ENCODE data around the gene BCO1. TPM values are rescaled to one million over a fixed set of nuclear protein-coding genes. Genes with fewer than 3 reads are reported as not detected.

BCO1 gene
- total RNA-seq, 2 experiments from 2014 or later: not detected

GRCh38 chr16:81263470-81264220 lies 25.2 kb downstream of the BCO1 start:
- DNase-seq (no peak), ATAC-seq (no peak)
- Mint-ChIP-seq H3K36me3 (ENCODE audit: low read depth) (no peaks in the 10 kb centered on the region), H3K27me3 (peaks cover 2% of the 10 kb centered on the region), H3K9me3 (no peaks in the 10 kb centered on the region), H3K4me1 (ENCODE audit: low read depth) (peaks cover 4% of the 10 kb centered on the region), H3K4me3 (no peak overlapping the region), H3K27ac (no peak overlapping the region)
- POLR2A ChIA-PET: no interaction called here
- TF ChIP-seq, protein P1, sequence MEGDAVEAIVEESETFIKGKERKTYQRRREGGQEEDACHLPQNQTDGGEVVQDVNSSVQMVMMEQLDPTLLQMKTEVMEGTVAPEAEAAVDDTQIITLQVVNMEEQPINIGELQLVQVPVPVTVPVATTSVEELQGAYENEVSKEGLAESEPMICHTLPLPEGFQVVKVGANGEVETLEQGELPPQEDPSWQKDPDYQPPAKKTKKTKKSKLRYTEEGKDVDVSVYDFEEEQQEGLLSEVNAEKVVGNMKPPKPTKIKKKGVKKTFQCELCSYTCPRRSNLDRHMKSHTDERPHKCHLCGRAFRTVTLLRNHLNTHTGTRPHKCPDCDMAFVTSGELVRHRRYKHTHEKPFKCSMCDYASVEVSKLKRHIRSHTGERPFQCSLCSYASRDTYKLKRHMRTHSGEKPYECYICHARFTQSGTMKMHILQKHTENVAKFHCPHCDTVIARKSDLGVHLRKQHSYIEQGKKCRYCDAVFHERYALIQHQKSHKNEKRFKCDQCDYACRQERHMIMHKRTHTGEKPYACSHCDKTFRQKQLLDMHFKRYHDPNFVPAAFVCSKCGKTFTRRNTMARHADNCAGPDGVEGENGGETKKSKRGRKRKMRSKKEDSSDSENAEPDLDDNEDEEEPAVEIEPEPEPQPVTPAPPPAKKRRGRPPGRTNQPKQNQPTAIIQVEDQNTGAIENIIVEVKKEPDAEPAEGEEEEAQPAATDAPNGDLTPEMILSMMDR (IDR thresholded peaks at IDR 0.05): no peak
- CTCF ChIA-PET: interaction anchor here (0.7 to 1.1 kb wide), 2 partner anchors 14 to 47 kb away, joined by 3 read pairs; no protein-coding TSS in a partner anchor
- intact Hi-C loops (cut with micrococcal nuclease): no loop called here

- Mint-ChIP-seq H3K9me3 (no peaks in the 10 kb centered on the region), H3K4me3 (no peak overlapping the region), H3K4me1 (ENCODE audit: low read depth) (peaks cover 4% of the 10 kb centered on the region), H3K36me3 (ENCODE audit: low read depth) (no peaks in the 10 kb centered on the region), H3K27ac (no peak overlapping the region), H3K27me3 (no peaks in the 10 kb centered on the region)
- TF ChIP-seq, protein P1 (IDR thresholded peaks at IDR 0.05): no peak
- POLR2A ChIA-PET: no interaction called here
- CTCF ChIA-PET: interaction anchor here (0.7 to 1.1 kb wide), 2 partner anchors 13 to 46 kb away, joined by 3 read pairs; no protein-coding TSS in a partner anchor
- intact Hi-C loops (cut with micrococcal nuclease): no loop called here
- ATAC-seq (no peak), DNase-seq (no peak)
Measured at GRCh38 chr16:81264386-81264785, 25.9 kb downstream of the BCO1 start.

GRCh38 chr16:81265052-81265451 lies 26.6 kb downstream of the BCO1 start:
- Mint-ChIP-seq H3K4me3 (no peak overlapping the region), H3K36me3 (ENCODE audit: low read depth) (no peaks in the 10 kb centered on the region), H3K27ac (no peak overlapping the region), H3K27me3 (no peaks in the 10 kb centered on the region), H3K9me3 (no peaks in the 10 kb centered on the region), H3K4me1 (ENCODE audit: low read depth) (peaks cover 4% of the 10 kb centered on the region)
- ATAC-seq: no peak
- ChIA-PET POLR2A (no interaction called here), CTCF (no interaction called here)
- no peak for DNase-seq
- intact Hi-C loops (cut with micrococcal nuclease): no loop called here
- TF ChIP-seq, protein P1 (IDR thresholded peaks at IDR 0.05): no peak

DNA sequence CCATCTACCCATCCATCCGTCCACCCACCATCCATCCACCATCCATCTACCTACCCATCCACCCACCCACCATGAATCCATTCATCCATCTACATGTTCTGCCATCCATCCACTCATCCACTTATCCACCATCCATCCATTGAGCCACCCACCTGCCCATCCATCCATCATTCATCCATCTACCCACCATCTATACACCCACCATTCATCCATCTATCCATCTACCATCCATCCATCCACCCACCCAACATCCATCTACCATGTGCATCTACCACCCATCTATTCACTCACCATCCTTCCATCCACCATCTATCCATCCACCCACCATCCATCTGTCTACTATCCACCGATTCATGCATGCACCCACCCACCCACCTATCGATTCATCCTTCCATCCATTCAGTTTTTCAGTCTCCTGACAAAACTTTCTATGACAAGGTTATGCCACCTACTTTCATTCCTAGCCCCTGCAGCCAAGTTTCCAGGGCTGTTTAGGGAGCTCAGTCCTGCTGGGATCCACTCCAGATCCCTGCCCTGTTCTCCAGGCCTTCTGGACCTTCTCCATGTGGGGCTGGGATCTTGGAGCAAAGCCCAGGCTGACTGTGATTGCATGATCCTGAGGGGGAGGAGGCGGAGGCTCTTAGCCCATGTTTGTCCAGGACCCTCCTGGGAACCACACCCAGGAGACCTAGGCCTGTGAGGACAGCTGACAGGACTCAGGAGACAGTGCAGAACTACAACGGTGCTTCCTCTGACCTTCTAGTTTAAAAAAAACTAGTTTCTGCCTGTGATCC lies 27.4 kb downstream of the BCO1 start:
- intact Hi-C loops (cut with micrococcal nuclease): no loop called here
- ChIA-PET CTCF (interaction anchor here (0.8 kb wide), 1 partner anchor 100 kb away, joined by 3 read pairs; no protein-coding TSS in a partner anchor), POLR2A (no interaction called here)
- no peaks in the 10 kb centered on the region for H3K9me3 Mint-ChIP-seq
- H3K36me3 Mint-ChIP-seq (ENCODE audit: low read depth): no peaks in the 10 kb centered on the region
- ATAC-seq (no peak), DNase-seq (no peak)
- H3K27ac Mint-ChIP-seq: no peak overlapping the region
- H3K4me3 Mint-ChIP-seq: no peak overlapping the region
- H3K27me3 Mint-ChIP-seq: no peaks in the 10 kb centered on the region
- TF ChIP-seq, protein P1 (IDR thresholded peaks at IDR 0.05): no peak
- peaks cover 4% of the 10 kb centered on the region for H3K4me1 Mint-ChIP-seq (ENCODE audit: low read depth)

DNA sequence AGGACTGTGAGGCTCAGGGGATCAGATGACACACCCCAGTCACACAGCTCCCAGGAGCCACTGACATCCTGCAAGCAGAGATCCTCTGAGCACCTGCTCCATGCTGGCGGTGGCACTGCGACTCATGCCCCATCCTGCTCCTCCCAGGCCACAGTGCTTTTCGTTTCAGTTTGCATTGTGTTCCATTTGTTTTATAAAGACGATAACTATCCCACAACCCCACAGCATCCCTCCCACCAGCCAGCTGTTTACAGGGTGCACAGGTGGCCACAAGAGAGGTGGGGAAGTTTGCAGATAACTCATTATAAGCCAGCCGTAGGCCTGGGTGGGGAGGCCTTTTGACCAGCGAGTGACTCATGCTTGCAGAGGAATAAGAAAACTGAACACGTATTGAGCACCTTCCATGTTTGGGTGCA lies 28.2 kb downstream of the BCO1 start:
- POLR2A ChIA-PET: no interaction called here

More for the DNA sequence above, 28.2 kb downstream of the BCO1 start:
- Mint-ChIP-seq H3K9me3 (no peaks in the 10 kb centered on the region), H3K27ac (no peak overlapping the region), H3K36me3 (ENCODE audit: low read depth) (no peaks in the 10 kb centered on the region), H3K4me1 (ENCODE audit: low read depth) (peaks cover 4% of the 10 kb centered on the region), H3K27me3 (no peaks in the 10 kb centered on the region), H3K4me3 (no peak overlapping the region)
- CTCF ChIA-PET: interaction anchor here (0.8 to 1.1 kb wide), 2 partner anchors 62 to 99 kb away, joined by 3 read pairs; no protein-coding TSS in a partner anchor
- DNase-seq (peak; percentile 55), ATAC-seq (peak; percentile 74)
- TF ChIP-seq, protein P1 (IDR thresholded peaks at IDR 0.05): no peak
- intact Hi-C loops (cut with micrococcal nuclease): no loop called here

Data from activated CD8-positive, alpha-beta T cell treated with anti-CD3 and anti-CD28 coated beads for 36 hours (primary cell).